OCI-LY7 (cell line): Measurements from ENCODE around the gene TMEM170B. TPM values are rescaled to one million over a fixed set of nuclear protein-coding genes. Genes with fewer than 3 reads are reported as not detected.

Experiments used
- BruUV-seq: library from RNA; stranded (reverse); fragments of 400-500 nt; replicated peaks from 2 replicates; lab custom pipeline; 2021; lab: Mats Ljungman, UMichigan
- CTCF ChIA-PET: fragments of 300-600 bp; sonication (Branson Sonifier 250); formaldehyde crosslinking; loops from one replicate; lab custom pipeline; 2022; ENCODE audit warnings: antibody characterized with exemption; ENCODE audit not compliant: unreplicated experiment; lab: Charles Lee
- POLR2A ChIA-PET: fragments of 300-600 bp; sonication (Branson Sonifier 250); formaldehyde crosslinking; loops from one replicate; lab custom pipeline; 2022; ENCODE audit warnings: antibody characterized with exemption; lab: Charles Lee
- DNase-seq: peaks from one replicate; pipeline ENCODE4 v3.0.0-alpha.2; 2015; ENCODE audit warnings: low spot score
- H2AFZ ChIP-seq: fragments of 200-600 bp; sonication (generic), shearing (Covaris generic); 2 replicates; pipeline ENCODE4 v1.6.1; 2014; ENCODE audit warnings: mild to moderate bottlenecking, antibody characterized with exemption, low read length, moderate library complexity
- H3K27ac ChIP-seq: fragments of 200-600 bp; sonication (generic); 2 replicates; pipeline ENCODE4 v1.5.1; 2014; ENCODE audit warnings: mixed run types, low read depth, mild to moderate bottlenecking, moderate library complexity, low read length, inconsistent platforms; ENCODE audit not compliant: poor library complexity, severe bottlenecking
- H3K36me3 ChIP-seq: fragments of 200-600 bp; sonication (generic); 2 replicates; pipeline ENCODE4 v1.6.1; 2014; ENCODE audit warnings: mild to moderate bottlenecking, antibody characterized with exemption, low read length, moderate library complexity, mixed read lengths; ENCODE audit not compliant: insufficient read depth
- H3K4me1 ChIP-seq: fragments of 200-600 bp; sonication (generic); 2 replicates; pipeline ENCODE4 v1.5.1; 2014; ENCODE audit warnings: mild to moderate bottlenecking, low read length; ENCODE audit not compliant: insufficient read depth, poor library complexity, severe bottlenecking
- H3K4me2 ChIP-seq: fragments of 200-600 bp; sonication (generic); 2 replicates; pipeline ENCODE4 v1.6.1; 2014; ENCODE audit warnings: mild to moderate bottlenecking, low read length
- H3K4me3 ChIP-seq: fragments of 200-600 bp; sonication (generic); 2 replicates; pipeline ENCODE4 v1.5.1; 2014; ENCODE audit warnings: mild to moderate bottlenecking, low read depth, low read length; ENCODE audit not compliant: poor library complexity, severe bottlenecking
- H3K79me2 ChIP-seq: fragments of 200-600 bp; sonication (generic); 2 replicates; pipeline ENCODE4 v1.6.1; 2016; ENCODE audit warnings: low read depth, mild to moderate bottlenecking, low read length, moderate library complexity, mixed read lengths; ENCODE audit not compliant: insufficient read depth
- H3K9me2 ChIP-seq: fragments of 200-600 bp; sonication (generic); 2 replicates; pipeline ENCODE4 v1.6.1; 2016; ENCODE audit warnings: mild to moderate bottlenecking, low read length, mixed read lengths; ENCODE audit not compliant: insufficient read depth
- H3K9me3 ChIP-seq: fragments of 200-600 bp; sonication (generic); 2 replicates; pipeline ENCODE4 v1.6.1; 2014; ENCODE audit warnings: mild to moderate bottlenecking, mixed run types, low read length, mixed read lengths
- H4K20me1 ChIP-seq: fragments of 200-600 bp; sonication (generic); 2 replicates; pipeline ENCODE4 v1.6.1; 2014; ENCODE audit warnings: mild to moderate bottlenecking, antibody characterized with exemption, low read length, moderate library complexity, mixed read lengths; ENCODE audit not compliant: insufficient read depth
- EZH2phosphoT487 ChIP-seq: fragments of 200-600 bp; sonication (generic); IDR thresholded peaks from 2 replicates; pipeline ENCODE4 v1.6.1; 2018; ENCODE audit warnings: low read depth, borderline replicate concordance, mild to moderate bottlenecking, mixed run types, antibody characterized with exemption, low read length, moderate library complexity, mixed read lengths
- intact Hi-C: fragments of 100-400 bp; cut with micrococcal nuclease; formaldehyde crosslinking; loops from one replicate; pipeline ENCODE4 v1.10.0; 2022; ENCODE audit not compliant: unreplicated experiment
- total RNA-seq, 2 experiments: library from RNA; depleted of rRNA in 1 of 2; stranded (reverse); fragments of >200 nt in 1 of 2; shearing (Covaris generic) in 1 of 2; gene quantifications; 2 replicates each; pipeline ENCODE4 v1.2.3, GENCODE V29; 2014 to 2022
- TF ChIP-seq, protein P1 (sequence below): fragments of 200-600 bp; sonication (generic); conservative IDR thresholded peaks from 2 replicates; pipeline ENCODE4 v1.5.1; 2014; ENCODE audit warnings: mild to moderate bottlenecking, antibody characterized with exemption, low read length, moderate library complexity, mixed read lengths

Gene TMEM170B
- total RNA-seq, 2 experiments from 2014 or later: 4.1 to 5.6 TPM

DNA sequence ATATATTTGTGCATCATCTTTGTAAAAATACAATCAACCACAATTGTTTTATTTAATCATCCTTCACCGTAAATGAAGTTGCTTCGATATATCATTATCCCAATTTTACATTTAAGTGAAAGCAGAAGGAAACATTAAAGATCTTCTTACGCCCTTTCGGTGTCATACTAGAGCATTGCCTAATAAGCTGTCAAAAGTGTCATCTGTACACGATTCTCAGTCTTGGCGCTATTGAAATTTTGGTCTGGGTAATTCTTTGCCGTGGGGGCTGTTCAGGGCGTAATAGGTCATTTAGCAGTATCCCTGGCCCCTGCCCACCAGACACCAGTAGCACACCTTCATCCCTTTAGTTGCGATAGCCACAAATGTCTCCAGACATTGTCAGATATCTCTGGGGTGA, 40.4 kb upstream of the TMEM170B start:
- Histone ChIP-seq H3K9me2 (0 out of 2 replicates have a peak, but pooled peaks cover 2% of the 10 kb centered on the region), H3K4me3 (no peak overlapping the region), H3K27ac (no peak overlapping the region), H2AFZ (no peak overlapping the region; the same call in 1 of the 2 replicates), H3K4me1 (peaks cover 22% of the 10 kb centered on the region), H4K20me1 (no peaks in the 10 kb centered on the region), H3K36me3 (no peaks in the 10 kb centered on the region), H3K79me2 (no peaks in the 10 kb centered on the region), H3K4me2 (no peak overlapping the region), H3K9me3 (no peaks in the 10 kb centered on the region)
- TF ChIP-seq, protein P1, sequence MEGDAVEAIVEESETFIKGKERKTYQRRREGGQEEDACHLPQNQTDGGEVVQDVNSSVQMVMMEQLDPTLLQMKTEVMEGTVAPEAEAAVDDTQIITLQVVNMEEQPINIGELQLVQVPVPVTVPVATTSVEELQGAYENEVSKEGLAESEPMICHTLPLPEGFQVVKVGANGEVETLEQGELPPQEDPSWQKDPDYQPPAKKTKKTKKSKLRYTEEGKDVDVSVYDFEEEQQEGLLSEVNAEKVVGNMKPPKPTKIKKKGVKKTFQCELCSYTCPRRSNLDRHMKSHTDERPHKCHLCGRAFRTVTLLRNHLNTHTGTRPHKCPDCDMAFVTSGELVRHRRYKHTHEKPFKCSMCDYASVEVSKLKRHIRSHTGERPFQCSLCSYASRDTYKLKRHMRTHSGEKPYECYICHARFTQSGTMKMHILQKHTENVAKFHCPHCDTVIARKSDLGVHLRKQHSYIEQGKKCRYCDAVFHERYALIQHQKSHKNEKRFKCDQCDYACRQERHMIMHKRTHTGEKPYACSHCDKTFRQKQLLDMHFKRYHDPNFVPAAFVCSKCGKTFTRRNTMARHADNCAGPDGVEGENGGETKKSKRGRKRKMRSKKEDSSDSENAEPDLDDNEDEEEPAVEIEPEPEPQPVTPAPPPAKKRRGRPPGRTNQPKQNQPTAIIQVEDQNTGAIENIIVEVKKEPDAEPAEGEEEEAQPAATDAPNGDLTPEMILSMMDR: no peak
- TF ChIP-seq EZH2phosphoT487: no peak
- ChIA-PET CTCF (interaction anchor here (0.8 to 2.6 kb wide), 7 partner anchors 37 to 360 kb away, joined by 3 to 12 read pairs (median 4); no protein-coding TSS in a partner anchor), POLR2A (interaction anchor here (0.5 to 1.9 kb wide), 8 partner anchors 12 to 428 kb away, joined by 3 to 9 read pairs (median 5); no protein-coding TSS in a partner anchor)
- DNase-seq: no peak
- intact Hi-C loops: loop anchor here (2.0 to 5.0 kb wide), 3 partner anchors 36 to 545 kb away; no protein-coding TSS in a partner anchor
- no TSS peak for BruUV-seq

- TF ChIP-seq, protein P1: no peak
- no peak for TF ChIP-seq EZH2phosphoT487
- H3K4me1 ChIP-seq: peaks cover 14% of the 10 kb centered on the region
- POLR2A ChIA-PET: interaction anchor here (0.8 to 1.1 kb wide), 4 partner anchors 12 to 156 kb away, joined by 3 to 4 read pairs (median 3); no protein-coding TSS in a partner anchor
- no peaks in the 10 kb centered on the region for H3K79me2 ChIP-seq
- H4K20me1 ChIP-seq: no peaks in the 10 kb centered on the region
- no peaks in the 10 kb centered on the region for H3K36me3 ChIP-seq
- BruUV-seq: no TSS peak
- CTCF ChIA-PET: interaction anchor here (0.6 kb wide), 1 partner anchor 413 kb away, joined by 5 read pairs; no protein-coding TSS in a partner anchor
- no peak overlapping the region for H2AFZ ChIP-seq
- H3K27ac ChIP-seq: no peak overlapping the region
- no peak overlapping the region for H3K4me2 ChIP-seq
- H3K9me2 ChIP-seq: 0 out of 2 replicates have a peak, but pooled peaks cover 2% of the 10 kb centered on the region
- no peak overlapping the region for H3K4me3 ChIP-seq
- intact Hi-C loops: loop anchor here (2.0 to 5.0 kb wide), 3 partner anchors 37 to 546 kb away; no protein-coding TSS in a partner anchor
- DNase-seq: no peak
- H3K9me3 ChIP-seq: 0 out of 2 replicates have a peak, but pooled peaks cover under 1% of the 10 kb centered on the region
These were observed 39.7 kb upstream of the TMEM170B start for GRCh38 chr6:11497881-11498280.

DNA sequence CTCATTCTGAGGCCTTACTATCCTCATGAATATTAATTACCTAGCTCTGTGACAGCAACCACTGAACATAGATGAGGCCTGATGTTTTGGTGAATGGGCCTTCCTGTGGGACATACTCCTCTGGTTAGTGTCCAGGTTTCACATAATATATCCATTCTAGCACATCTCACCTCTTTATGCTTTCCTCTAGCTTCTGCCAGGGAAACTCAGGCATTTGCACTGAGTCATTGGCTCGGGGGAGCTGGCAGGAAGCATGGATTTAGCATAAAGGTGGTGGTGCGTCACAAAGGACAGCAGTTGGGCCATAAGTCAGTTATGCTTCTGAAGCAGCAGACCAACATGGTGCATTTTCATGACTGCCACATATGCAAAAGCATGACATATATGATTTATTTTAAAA, 37.5 kb upstream of the TMEM170B start:
- Histone ChIP-seq H3K9me3 (0 out of 2 replicates have a peak, but pooled peaks cover 3% of the 10 kb centered on the region), H3K27ac (no peak overlapping the region), H2AFZ (no peak overlapping the region), H3K36me3 (no peaks in the 10 kb centered on the region), H3K4me2 (no peak overlapping the region), H3K9me2 (0 out of 2 replicates have a peak, but pooled peaks cover 2% of the 10 kb centered on the region), H3K4me1 (peaks cover 11% of the 10 kb centered on the region), H3K4me3 (no peak overlapping the region), H3K79me2 (no peaks in the 10 kb centered on the region), H4K20me1 (no peaks in the 10 kb centered on the region)
- CTCF ChIA-PET: no interaction called here
- POLR2A ChIA-PET: interaction anchor here (1.2 kb wide), 1 partner anchor 349 kb away, joined by 3 read pairs; no protein-coding TSS in a partner anchor
- DNase-seq: no peak
- no TSS peak for BruUV-seq
- intact Hi-C loops: no loop called here
- no peak for TF ChIP-seq EZH2phosphoT487
- TF ChIP-seq, protein P1: no peak
